GM12865 (cell line): Measurements from ENCODE around the gene WDFY3.
A peak's percentile ranks its signal among the peaks of the same experiment; 100 is the strongest.

ENCODE experiments used
- DNase-seq: peaks from one replicate; pipeline ENCODE4 v3.0.0; 2010; ENCODE audit warnings: low read depth
- H3K4me3 ChIP-seq: 2 replicates; pipeline ENCODE4 v1.5.1; 2011; ENCODE audit warnings: mild to moderate bottlenecking, low read depth, low read length, control low read depth
- CTCF ChIP-seq: IDR thresholded peaks from 2 replicates; pipeline ENCODE4 v1.5.1; 2011; ENCODE audit warnings: low read length, control low read depth, low read depth, inconsistent platforms; ENCODE audit not compliant: insufficient read depth; ENCODE audit errors: missing control alignments

The WDFY3 gene

GRCh38 chr4:84648863-84649647 is 317.4 kb downstream of the WDFY3 start:
- no peak for TF ChIP-seq CTCF
- no peak for DNase-seq
- no peak overlapping the region for H3K4me3 ChIP-seq

- H3K4me3 ChIP-seq: no peak overlapping the region
- no peak for DNase-seq
- no peak for TF ChIP-seq CTCF
Measured at GRCh38 chr4:84648178-84648577, 318.3 kb downstream of the WDFY3 start.

GRCh38 chr4:84647312-84647884 is 319.1 kb downstream of the WDFY3 start:
- no peak overlapping the region for H3K4me3 ChIP-seq
- no peak for DNase-seq

GRCh38 chr4:84644087-84644486 is 322.4 kb downstream of the WDFY3 start:
- no peak for TF ChIP-seq CTCF
- no peak for DNase-seq
- H3K4me3 ChIP-seq: no peak overlapping the region

More at GRCh38 chr4:84647312-84647884, 319.1 kb downstream of the WDFY3 start:
- TF ChIP-seq CTCF: no peak

GRCh38 chr4:84639145-84639544 is 327.3 kb downstream of the WDFY3 start:
- TF ChIP-seq CTCF: no peak
- H3K4me3 ChIP-seq: no peak overlapping the region
- DNase-seq: peak; percentile 5

GRCh38 chr4:84638092-84638491 is 328.4 kb downstream of the WDFY3 start:
- H3K4me3 ChIP-seq: no peak overlapping the region
- DNase-seq: no peak
- TF ChIP-seq CTCF: no peak
